A549 (cell line): ENCODE measurements around the gene RALGDS. TPM values are rescaled to one million over a fixed set of nuclear protein-coding genes. Genes with fewer than 3 reads are reported as not detected.

Experiments used
- ATAC-seq, 2 experiments: fragments of 200-7000 bp in 1 of 2; fragments of >200 bp in 1 of 2; cut with Nextera tagmentation in 1 of 2; cut with Tn5 transposase in 1 of 2; 3 replicates each; pipeline versions ENCODE4 v1.8.0 to v1.9.1; 2018 to 2020; ENCODE audit warnings: mild to moderate bottlenecking in 1 of 2, moderate library complexity in 1 of 2
- CTCF ChIA-PET: fragments of 300-600 bp; sonication (Branson Sonifier 250); formaldehyde crosslinking; extraction: SDS; loops from one replicate; lab custom pipeline; 2021; ENCODE audit warnings: antibody characterized with exemption, inconsistent platforms; lab: Yijun Ruan, JAX
- POLR2A ChIA-PET: fragments of 350-600 bp; formaldehyde crosslinking; extraction: SDS; loops from one replicate; lab custom pipeline; 2021; ENCODE audit warnings: antibody characterized with exemption, inconsistent platforms; lab: Yijun Ruan, JAX
- DNase-seq, 2 experiments: peaks; one replicate each; pipeline versions ENCODE4 v3.0.0 to v3.0.0-alpha.2; 2011 to 2016; ENCODE audit warnings: low read depth in 1 of 2, low spot score in 1 of 2
- FAIRE-seq: peaks from 2 replicates; lab custom pipeline; 2011; peaks lifted over from hg19 to GRCh38; lab: Jason Lieb, UNC
- H3K27ac ChIP-seq, 2 experiments: fragments of >200 bp; sonication (Bioruptor Twin); formaldehyde crosslinking; 3 replicates each; pipeline ENCODE4 v1.5.1; 2016 to 2017
- H3K4me1 ChIP-seq: fragments of >200 bp; sonication (Bioruptor Twin); formaldehyde crosslinking; 3 replicates; pipeline ENCODE4 v1.6.1; 2016
- H3K4me2 ChIP-seq: fragments of >200 bp; sonication (Bioruptor Twin); formaldehyde crosslinking; 3 replicates; pipeline ENCODE4 v1.6.1; 2016
- H3K4me3 ChIP-seq: fragments of >200 bp; sonication (Bioruptor Twin); formaldehyde crosslinking; 3 replicates; pipeline ENCODE4 v1.5.1; 2016
- H3K9me3 ChIP-seq: fragments of >200 bp; sonication (Bioruptor Twin); formaldehyde crosslinking; 3 replicates; pipeline ENCODE4 v1.6.1; 2016
- BHLHE40 ChIP-seq: IDR thresholded peaks from 2 replicates; pipeline ENCODE4 v1.6.1; 2012; ENCODE audit warnings: low read depth, low read length, inconsistent platforms
- FOSB ChIP-seq: fragments of 250-450 bp; sonication (Bioruptor Pico); IDR thresholded peaks from 2 replicates; pipeline ENCODE4 v1.5.0; 2020; ENCODE audit warnings: mild to moderate bottlenecking, moderate library complexity
- FOSL2 ChIP-seq, 2 experiments: fragments of 450-650 bp in 1 of 2; fragments of >200 bp in 1 of 2; sonication (Bioruptor Twin) in 1 of 2; formaldehyde crosslinking; IDR thresholded peaks; 2 replicates each; pipeline versions ENCODE4 v1.5.0 to v1.6.1; 2016 to 2020; ENCODE audit warnings: mild to moderate bottlenecking in 1 of 2, moderate library complexity in 1 of 2
- FOXS1 ChIP-seq: fragments of 250-450 bp; sonication (Bioruptor Pico); IDR thresholded peaks from 2 replicates; pipeline ENCODE4 v1.5.0; 2020; ENCODE audit warnings: mild to moderate bottlenecking, moderate library complexity
- HOXA7 ChIP-seq: fragments of 250-450 bp; sonication (Bioruptor Pico); IDR thresholded peaks from 2 replicates; pipeline ENCODE4 v1.5.0; 2020; ENCODE audit warnings: mild to moderate bottlenecking, moderate library complexity
- HOXB13 ChIP-seq: fragments of 250-450 bp; sonication (Bioruptor Pico); IDR thresholded peaks from 2 replicates; pipeline ENCODE4 v1.5.0; 2020; ENCODE audit warnings: low read depth, mild to moderate bottlenecking, moderate library complexity
- JUN ChIP-seq, 2 experiments: fragments of >200 bp; sonication (Bioruptor Twin); formaldehyde crosslinking; IDR thresholded peaks; 2 replicates in 1 of 2; 3 replicates in 1 of 2; pipeline ENCODE4 v1.6.1; 2016 to 2017
- JUNB ChIP-seq: fragments of >200 bp; sonication (Bioruptor Twin); formaldehyde crosslinking; IDR thresholded peaks from 2 replicates; pipeline ENCODE4 v1.6.1; 2016
- KDM5A ChIP-seq: fragments of 200-600 bp; sonication (generic); IDR thresholded peaks from 2 replicates; pipeline ENCODE4 v1.6.1; 2016; ENCODE audit warnings: antibody characterized with exemption, mild to moderate bottlenecking
- POLR2A ChIP-seq: IDR thresholded peaks from 2 replicates; pipeline ENCODE4 v1.6.1; 2012; ENCODE audit warnings: mild to moderate bottlenecking, low read length
- RFX5 ChIP-seq: fragments of 450-650 bp; IDR thresholded peaks from 2 replicates; pipeline ENCODE4 v1.7.1; 2014; ENCODE audit warnings: antibody characterized with exemption, mild to moderate bottlenecking, moderate library complexity
- SMC3 ChIP-seq: fragments of >200 bp; sonication (Bioruptor Twin); formaldehyde crosslinking; IDR thresholded peaks from 3 replicates; pipeline ENCODE4 v1.6.1; 2018; ENCODE audit warnings: inconsistent platforms
- TP53 ChIP-seq: fragments of 250-450 bp; sonication (Bioruptor Pico); IDR thresholded peaks from 2 replicates; pipeline ENCODE4 v1.5.0; 2021; ENCODE audit warnings: mild to moderate bottlenecking, moderate library complexity
- ZFP36 ChIP-seq: fragments of 450-650 bp; IDR thresholded peaks from 2 replicates; pipeline ENCODE4 v1.6.1; 2014; ENCODE audit warnings: borderline replicate concordance; ENCODE audit not compliant: partially characterized antibody
- WGBS: methylation state at CpG from one replicate; pipeline ENCODE4 v1.1.6; 2017; ENCODE audit errors: missing lambda C conversion rate; 5-methylcytosine and 5-hydroxymethylcytosine counted together
- polyA plus RNA-seq, 4 experiments: library from polyadenylated mRNA; depleted of rRNA in 3 of 4; stranded (reverse); fragments of >200 nt; fragmentation: RNase III in 1 of 4; extraction: RNeasy Plus Mini Kit Qiagen cat#74134 plus additional on column Dnase treatment in 1 of 4; gene quantifications; 2 replicates in 3 of 4; 3 replicates in 1 of 4; pipeline ENCODE4 v1.2.3, GENCODE V29; 2011 to 2017
- TF ChIP-seq, protein P1 (sequence below): fragments of 450-650 bp; IDR thresholded peaks from 2 replicates; pipeline ENCODE4 v1.6.1; 2014; ENCODE audit warnings: antibody characterized with exemption
- TF ChIP-seq, protein P2 (sequence below): IDR thresholded peaks from 2 replicates; pipeline ENCODE4 v1.6.1; 2012
- TF ChIP-seq, protein P3 (sequence below): fragments of >200 bp; sonication (Bioruptor Twin); formaldehyde crosslinking; IDR thresholded peaks from 2 replicates; pipeline ENCODE4 v1.6.1; 2016
- TF ChIP-seq, protein P4 (sequence below): fragments of 200-600 bp; sonication (generic); IDR thresholded peaks from 2 replicates; pipeline ENCODE4 v1.6.1; 2016; ENCODE audit warnings: antibody characterized with exemption, mild to moderate bottlenecking, moderate library complexity
- TF ChIP-seq, protein P5 (sequence below): fragments of >200 bp; sonication (Bioruptor Twin); formaldehyde crosslinking; IDR thresholded peaks from 3 replicates; pipeline ENCODE4 v1.5.1; 2016
- TF ChIP-seq, protein P6 (sequence below): fragments of >200 bp; sonication (Bioruptor Twin); formaldehyde crosslinking; IDR thresholded peaks from 3 replicates; pipeline ENCODE4 v1.6.1; 2016

RALGDS gene
- polyA plus RNA-seq, 2 of the 4 experiments (the other 2 are of a cell fraction): 8.9 to 12.1 TPM

DNA sequence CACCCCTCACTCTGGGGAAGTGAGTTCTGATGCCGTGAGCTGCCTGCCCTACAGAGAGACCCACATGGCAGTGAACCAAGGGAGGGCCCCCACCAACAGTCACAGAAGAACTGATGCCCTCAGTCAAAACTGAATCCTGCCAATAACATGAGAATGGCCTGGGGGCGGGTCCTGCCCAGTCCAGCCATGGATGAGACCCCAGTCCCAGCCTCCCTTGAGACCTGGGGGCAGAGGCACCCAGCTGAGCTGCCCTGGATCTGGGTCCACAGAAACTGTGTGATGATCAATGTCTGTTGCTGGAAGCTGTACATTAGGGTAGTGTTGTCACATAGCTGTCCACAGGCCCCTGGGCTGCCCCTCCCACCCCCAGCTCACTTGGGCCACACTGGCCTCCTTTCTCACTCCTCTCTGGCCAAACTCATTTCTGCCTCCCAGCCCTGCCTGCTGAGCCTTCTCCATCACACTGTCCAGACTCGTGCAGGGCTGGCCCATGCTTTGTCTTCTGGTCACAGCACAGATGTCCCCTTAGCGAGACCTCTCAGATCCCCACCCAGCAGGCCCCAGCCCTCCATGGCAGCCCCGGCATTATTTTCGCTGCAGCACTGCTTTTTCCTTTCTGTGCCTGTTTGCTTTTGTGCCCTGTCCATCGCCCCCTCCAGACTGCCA lies 25.8 kb upstream of the RALGDS start:
- Histone ChIP-seq H3K4me1 (peaks cover 39% of the 10 kb centered on the region), H3K4me2 (peak overlapping the region; percentile 86), H3K9me3 (no peaks in the 10 kb centered on the region), H3K27ac (0 out of 6 replicates have a peak overlapping the region, but pooled peaks of 1 of the 2 experiments have one; percentile 13)
- FAIRE-seq: no peak
- 61% methylated on average over 7 of the region's 7 CpGs for WGBS
- ChIA-PET POLR2A (interaction anchor here (0.6 to 1.6 kb wide), 2 partner anchors 13 to 586 kb away, joined by 6 to 9 read pairs; no protein-coding TSS in a partner anchor), CTCF (interaction anchor here (0.7 to 39.2 kb wide), 36 partner anchors 10 to 330 kb away, joined by 3 to 1284 read pairs (median 6); partner anchors contain the start of gene RALGDS)
- TF ChIP-seq FOSL2 (IDR thresholded peaks at IDR 0.05) (no peak), FOSL2 (CRISPR knock-in tag; IDR thresholded peaks at IDR 0.05) (no peak), ZFP36 (no peak), JUN (IDR thresholded peaks at IDR 0.05) (no peak), TP53 (no peak), JUNB (no peak), BHLHE40 (no peak), FOSB (CRISPR knock-in tag) (no peak), FOXS1 (CRISPR knock-in tag) (no peak), HOXA7 (CRISPR knock-in tag) (no peak), HOXB13 (CRISPR knock-in tag) (no peak), POLR2A (no peak), KDM5A (no peak), RFX5 (no peak), SMC3 (no peak)
- TF ChIP-seq, protein P1, sequence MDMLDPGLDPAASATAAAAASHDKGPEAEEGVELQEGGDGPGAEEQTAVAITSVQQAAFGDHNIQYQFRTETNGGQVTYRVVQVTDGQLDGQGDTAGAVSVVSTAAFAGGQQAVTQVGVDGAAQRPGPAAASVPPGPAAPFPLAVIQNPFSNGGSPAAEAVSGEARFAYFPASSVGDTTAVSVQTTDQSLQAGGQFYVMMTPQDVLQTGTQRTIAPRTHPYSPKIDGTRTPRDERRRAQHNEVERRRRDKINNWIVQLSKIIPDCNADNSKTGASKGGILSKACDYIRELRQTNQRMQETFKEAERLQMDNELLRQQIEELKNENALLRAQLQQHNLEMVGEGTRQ: no peak
- TF ChIP-seq, protein P2, sequence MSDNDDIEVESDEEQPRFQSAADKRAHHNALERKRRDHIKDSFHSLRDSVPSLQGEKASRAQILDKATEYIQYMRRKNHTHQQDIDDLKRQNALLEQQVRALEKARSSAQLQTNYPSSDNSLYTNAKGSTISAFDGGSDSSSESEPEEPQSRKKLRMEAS: no peak
- TF ChIP-seq, protein P3, sequence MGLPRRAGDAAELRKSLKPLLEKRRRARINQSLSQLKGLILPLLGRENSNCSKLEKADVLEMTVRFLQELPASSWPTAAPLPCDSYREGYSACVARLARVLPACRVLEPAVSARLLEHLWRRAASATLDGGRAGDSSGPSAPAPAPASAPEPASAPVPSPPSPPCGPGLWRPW: no peak
- TF ChIP-seq, protein P4, sequence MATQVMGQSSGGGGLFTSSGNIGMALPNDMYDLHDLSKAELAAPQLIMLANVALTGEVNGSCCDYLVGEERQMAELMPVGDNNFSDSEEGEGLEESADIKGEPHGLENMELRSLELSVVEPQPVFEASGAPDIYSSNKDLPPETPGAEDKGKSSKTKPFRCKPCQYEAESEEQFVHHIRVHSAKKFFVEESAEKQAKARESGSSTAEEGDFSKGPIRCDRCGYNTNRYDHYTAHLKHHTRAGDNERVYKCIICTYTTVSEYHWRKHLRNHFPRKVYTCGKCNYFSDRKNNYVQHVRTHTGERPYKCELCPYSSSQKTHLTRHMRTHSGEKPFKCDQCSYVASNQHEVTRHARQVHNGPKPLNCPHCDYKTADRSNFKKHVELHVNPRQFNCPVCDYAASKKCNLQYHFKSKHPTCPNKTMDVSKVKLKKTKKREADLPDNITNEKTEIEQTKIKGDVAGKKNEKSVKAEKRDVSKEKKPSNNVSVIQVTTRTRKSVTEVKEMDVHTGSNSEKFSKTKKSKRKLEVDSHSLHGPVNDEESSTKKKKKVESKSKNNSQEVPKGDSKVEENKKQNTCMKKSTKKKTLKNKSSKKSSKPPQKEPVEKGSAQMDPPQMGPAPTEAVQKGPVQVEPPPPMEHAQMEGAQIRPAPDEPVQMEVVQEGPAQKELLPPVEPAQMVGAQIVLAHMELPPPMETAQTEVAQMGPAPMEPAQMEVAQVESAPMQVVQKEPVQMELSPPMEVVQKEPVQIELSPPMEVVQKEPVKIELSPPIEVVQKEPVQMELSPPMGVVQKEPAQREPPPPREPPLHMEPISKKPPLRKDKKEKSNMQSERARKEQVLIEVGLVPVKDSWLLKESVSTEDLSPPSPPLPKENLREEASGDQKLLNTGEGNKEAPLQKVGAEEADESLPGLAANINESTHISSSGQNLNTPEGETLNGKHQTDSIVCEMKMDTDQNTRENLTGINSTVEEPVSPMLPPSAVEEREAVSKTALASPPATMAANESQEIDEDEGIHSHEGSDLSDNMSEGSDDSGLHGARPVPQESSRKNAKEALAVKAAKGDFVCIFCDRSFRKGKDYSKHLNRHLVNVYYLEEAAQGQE: no peak
- TF ChIP-seq, protein P5, sequence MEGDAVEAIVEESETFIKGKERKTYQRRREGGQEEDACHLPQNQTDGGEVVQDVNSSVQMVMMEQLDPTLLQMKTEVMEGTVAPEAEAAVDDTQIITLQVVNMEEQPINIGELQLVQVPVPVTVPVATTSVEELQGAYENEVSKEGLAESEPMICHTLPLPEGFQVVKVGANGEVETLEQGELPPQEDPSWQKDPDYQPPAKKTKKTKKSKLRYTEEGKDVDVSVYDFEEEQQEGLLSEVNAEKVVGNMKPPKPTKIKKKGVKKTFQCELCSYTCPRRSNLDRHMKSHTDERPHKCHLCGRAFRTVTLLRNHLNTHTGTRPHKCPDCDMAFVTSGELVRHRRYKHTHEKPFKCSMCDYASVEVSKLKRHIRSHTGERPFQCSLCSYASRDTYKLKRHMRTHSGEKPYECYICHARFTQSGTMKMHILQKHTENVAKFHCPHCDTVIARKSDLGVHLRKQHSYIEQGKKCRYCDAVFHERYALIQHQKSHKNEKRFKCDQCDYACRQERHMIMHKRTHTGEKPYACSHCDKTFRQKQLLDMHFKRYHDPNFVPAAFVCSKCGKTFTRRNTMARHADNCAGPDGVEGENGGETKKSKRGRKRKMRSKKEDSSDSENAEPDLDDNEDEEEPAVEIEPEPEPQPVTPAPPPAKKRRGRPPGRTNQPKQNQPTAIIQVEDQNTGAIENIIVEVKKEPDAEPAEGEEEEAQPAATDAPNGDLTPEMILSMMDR: no peak
- TF ChIP-seq, protein P6, sequence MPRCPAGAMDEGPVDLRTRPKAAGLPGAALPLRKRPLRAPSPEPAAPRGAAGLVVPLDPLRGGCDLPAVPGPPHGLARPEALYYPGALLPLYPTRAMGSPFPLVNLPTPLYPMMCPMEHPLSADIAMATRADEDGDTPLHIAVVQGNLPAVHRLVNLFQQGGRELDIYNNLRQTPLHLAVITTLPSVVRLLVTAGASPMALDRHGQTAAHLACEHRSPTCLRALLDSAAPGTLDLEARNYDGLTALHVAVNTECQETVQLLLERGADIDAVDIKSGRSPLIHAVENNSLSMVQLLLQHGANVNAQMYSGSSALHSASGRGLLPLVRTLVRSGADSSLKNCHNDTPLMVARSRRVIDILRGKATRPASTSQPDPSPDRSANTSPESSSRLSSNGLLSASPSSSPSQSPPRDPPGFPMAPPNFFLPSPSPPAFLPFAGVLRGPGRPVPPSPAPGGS: no peak
- TF ChIP-seq, all 56 proteins: peak for 0
- ATAC-seq (no peak), DNase-seq (no peak)
- no peak overlapping the region for H3K4me3 ChIP-seq
